Neural progenitor cell (in vitro differentiated cells): ENCODE results near the gene BAHD1.

Experiments
- CTCF ChIP-seq: fragments of 200-600 bp; sonication (generic); IDR thresholded peaks from 2 replicates; pipeline ENCODE4 v1.5.1; 2017; ENCODE audit warnings: antibody characterized with exemption, mild to moderate bottlenecking
- EZH2 ChIP-seq: fragments of 200-600 bp; sonication (generic); IDR thresholded peaks from 2 replicates; pipeline ENCODE4 v1.6.1; 2017; ENCODE audit warnings: antibody characterized with exemption, mild to moderate bottlenecking, moderate library complexity
- EZH2phosphoT487 ChIP-seq: fragments of 200-600 bp; sonication (generic); IDR thresholded peaks from 2 replicates; pipeline ENCODE4 v1.6.1; 2017; ENCODE audit warnings: antibody characterized with exemption

- no peak for TF ChIP-seq EZH2
- no peak for TF ChIP-seq CTCF
- no peak for TF ChIP-seq EZH2phosphoT487
These were observed 42.9 kb upstream of the BAHD1 start for GRCh38 chr15:40397688-40398412.
